Measurements from ENCODE around the gene SLC39A7.
"Not testable (repeated sequence)": the region's sequence is repeated elsewhere in the genome, so short reads cannot be mapped to it uniquely, and the experiment has no call there.

The SLC39A7 gene

GRCh38 chr6:33217246-33217645 is 16.6 kb downstream of the SLC39A7 start:
- TF ChIP-seq CTCF (IDR thresholded peaks at IDR 0.05; ENCODE audit: borderline replicate concordance, control extremely low read depth, extremely low read depth, insufficient read depth, missing control alignments): no peak
- peak; percentile 1 for DNase-seq (ENCODE audit: low spot score)
- in situ Hi-C loops (cut with MboI; ENCODE audit: low sequenced_read_pairs, unreplicated experiment): no loop called here

GRCh38 chr6:33217681-33218080 is 17.0 kb downstream of the SLC39A7 start:
- peak; percentile 3 for DNase-seq (ENCODE audit: low spot score)
- in situ Hi-C loops (cut with MboI; ENCODE audit: low sequenced_read_pairs, unreplicated experiment): no loop called here
- no peak for TF ChIP-seq CTCF (IDR thresholded peaks at IDR 0.05; ENCODE audit: borderline replicate concordance, control extremely low read depth, extremely low read depth, insufficient read depth, missing control alignments)

- DNase-seq (ENCODE audit: low spot score): not testable (repeated sequence)
- in situ Hi-C loops (cut with MboI; ENCODE audit: low sequenced_read_pairs, unreplicated experiment): loop anchor here (25.0 kb wide), 1 partner anchor 214 kb away; the partner anchor contains the start of gene HLA-DOA
Measured at GRCh38 chr6:33226503-33227120, 25.9 kb downstream of the SLC39A7 start.

- in situ Hi-C loops (cut with MboI; ENCODE audit: low sequenced_read_pairs, unreplicated experiment): loop anchor here (25.0 kb wide), 1 partner anchor 223 kb away; the partner anchor contains the start of gene HLA-DOA
- no peak for DNase-seq (ENCODE audit: low spot score)
- no peak for TF ChIP-seq CTCF (IDR thresholded peaks at IDR 0.05; ENCODE audit: borderline replicate concordance, control extremely low read depth, extremely low read depth, insufficient read depth, missing control alignments)
Measured at GRCh38 chr6:33235221-33235634, 34.6 kb downstream of the SLC39A7 start.

- DNase-seq (ENCODE audit: low spot score): no peak
- in situ Hi-C loops (cut with MboI; ENCODE audit: low sequenced_read_pairs, unreplicated experiment): loop anchor here (25.0 kb wide), 1 partner anchor 224 kb away; the partner anchor contains the start of gene HLA-DOA
- TF ChIP-seq CTCF (IDR thresholded peaks at IDR 0.05; ENCODE audit: borderline replicate concordance, control extremely low read depth, extremely low read depth, insufficient read depth, missing control alignments): no peak
Measured at GRCh38 chr6:33236328-33236727, 35.7 kb downstream of the SLC39A7 start.

GRCh38 chr6:33236852-33237251 is 36.2 kb downstream of the SLC39A7 start:
- in situ Hi-C loops (cut with MboI; ENCODE audit: low sequenced_read_pairs, unreplicated experiment): loop anchor here (25.0 kb wide), 1 partner anchor 225 kb away; the partner anchor contains the start of gene HLA-DOA
- no peak for TF ChIP-seq CTCF (IDR thresholded peaks at IDR 0.05; ENCODE audit: borderline replicate concordance, control extremely low read depth, extremely low read depth, insufficient read depth, missing control alignments)
- no peak for DNase-seq (ENCODE audit: low spot score)

- in situ Hi-C loops (cut with MboI; ENCODE audit: low sequenced_read_pairs, unreplicated experiment): loop anchor here (25.0 kb wide), 1 partner anchor 225 kb away; the partner anchor contains the start of gene HLA-DOA
- no peak for DNase-seq (ENCODE audit: low spot score)
- no peak for TF ChIP-seq CTCF (IDR thresholded peaks at IDR 0.05; ENCODE audit: borderline replicate concordance, control extremely low read depth, extremely low read depth, insufficient read depth, missing control alignments)
Measured at GRCh38 chr6:33237741-33238140, 37.1 kb downstream of the SLC39A7 start.

All from GM13976 (cell line).